ENCODE data around the gene KCNH1. TPM values are rescaled to one million over a fixed set of nuclear protein-coding genes. Genes with fewer than 3 reads are reported as not detected.
"Not testable (repeated sequence)": the region's sequence is repeated elsewhere in the genome, so short reads cannot be mapped to it uniquely, and the experiment has no call there.

Gene KCNH1
- total RNA-seq, 2 donors from 2014 or later = not detected

- Mint-ChIP-seq H3K27me3 (peaks cover 47% of the 10 kb centered on the region), H3K4me3 (no peak overlapping the region), H3K4me1 (no peaks in the 10 kb centered on the region), H3K27ac (no peak overlapping the region), H3K36me3 (ENCODE audit: low read depth) (no peaks in the 10 kb centered on the region)
- DNase-seq (no peak), ATAC-seq (no peak)
- no peaks in the 10 kb centered on the region for H3K9me3 ChIP-seq (ENCODE audit: control insufficient read depth, low read length, poor library complexity, severe bottlenecking)
Measured at GRCh38 chr1:211088156-211088555, 45.8 kb downstream of the KCNH1 start.

GRCh38 chr1:211082824-211083223 lies 51.1 kb downstream of the KCNH1 start:
- DNase-seq (no peak), ATAC-seq (no peak)
- Mint-ChIP-seq H3K36me3 (ENCODE audit: low read depth) (no peaks in the 10 kb centered on the region), H3K27me3 (peaks cover 12% of the 10 kb centered on the region), H3K4me3 (no peak overlapping the region), H3K27ac (no peak overlapping the region), H3K4me1 (no peaks in the 10 kb centered on the region)
- H3K9me3 ChIP-seq (ENCODE audit: control insufficient read depth, low read length, poor library complexity, severe bottlenecking) = no peaks in the 10 kb centered on the region

GRCh38 chr1:211081447-211081846 lies 52.5 kb downstream of the KCNH1 start:
- peaks cover 12% of the 10 kb centered on the region for H3K27me3 Mint-ChIP-seq
- H3K27ac Mint-ChIP-seq; H3K9me3 ChIP-seq (ENCODE audit: control insufficient read depth, low read length, poor library complexity, severe bottlenecking); H3K36me3 Mint-ChIP-seq (ENCODE audit: low read depth); DNase-seq; ATAC-seq; H3K4me3 Mint-ChIP-seq; H3K4me1 Mint-ChIP-seq: not testable (repeated sequence)

- Mint-ChIP-seq H3K36me3 (ENCODE audit: low read depth) (no peaks in the 10 kb centered on the region), H3K4me3 (no peak overlapping the region), H3K27ac (no peak overlapping the region), H3K4me1 (no peaks in the 10 kb centered on the region), H3K27me3 (peaks cover 20% of the 10 kb centered on the region)
- no peak for ATAC-seq
- DNase-seq = no peak
- H3K9me3 ChIP-seq (ENCODE audit: control insufficient read depth, low read length, poor library complexity, severe bottlenecking) = no peaks in the 10 kb centered on the region
Measured at GRCh38 chr1:211068976-211069375, 65.0 kb downstream of the KCNH1 start.

- no peak overlapping the region for H3K27ac Mint-ChIP-seq
- H3K27me3 Mint-ChIP-seq = peaks cover 24% of the 10 kb centered on the region
- no peak overlapping the region for H3K4me3 Mint-ChIP-seq
- no peaks in the 10 kb centered on the region for H3K4me1 Mint-ChIP-seq
- no peaks in the 10 kb centered on the region for H3K36me3 Mint-ChIP-seq (ENCODE audit: low read depth)
- DNase-seq = no peak
- ATAC-seq = no peak
- no peaks in the 10 kb centered on the region for H3K9me3 ChIP-seq (ENCODE audit: control insufficient read depth, low read length, poor library complexity, severe bottlenecking)
Measured at GRCh38 chr1:211066781-211067384, 67.1 kb downstream of the KCNH1 start.

GRCh38 chr1:211041838-211042237 lies 92.1 kb downstream of the KCNH1 start:
- peaks cover 16% of the 10 kb centered on the region for H3K27me3 Mint-ChIP-seq
- H3K27ac Mint-ChIP-seq; H3K4me1 Mint-ChIP-seq; ATAC-seq; DNase-seq; H3K36me3 Mint-ChIP-seq (ENCODE audit: low read depth); H3K9me3 ChIP-seq (ENCODE audit: control insufficient read depth, low read length, poor library complexity, severe bottlenecking); H3K4me3 Mint-ChIP-seq: not testable (repeated sequence)

- DNase-seq (no peak), ATAC-seq (no peak)
- Mint-ChIP-seq H3K27me3 (no peaks in the 10 kb centered on the region), H3K4me1 (no peaks in the 10 kb centered on the region), H3K36me3 (ENCODE audit: low read depth) (peaks cover 2% of the 10 kb centered on the region), H3K27ac (no peak overlapping the region), H3K4me3 (no peak overlapping the region)
- no peaks in the 10 kb centered on the region for H3K9me3 ChIP-seq (ENCODE audit: control insufficient read depth, low read length, poor library complexity, severe bottlenecking)
Measured at GRCh38 chr1:211037095-211037494, 96.9 kb downstream of the KCNH1 start.

- DNase-seq (no peak), ATAC-seq (no peak)
- peaks cover 2% of the 10 kb centered on the region for H3K36me3 Mint-ChIP-seq (ENCODE audit: low read depth)
- no peak overlapping the region for H3K4me3 Mint-ChIP-seq
- H3K9me3 ChIP-seq (ENCODE audit: control insufficient read depth, low read length, poor library complexity, severe bottlenecking) = no peaks in the 10 kb centered on the region
- H3K27me3 Mint-ChIP-seq = no peaks in the 10 kb centered on the region
- no peaks in the 10 kb centered on the region for H3K4me1 Mint-ChIP-seq
- H3K27ac Mint-ChIP-seq = no peak overlapping the region
Measured at GRCh38 chr1:211036381-211037060, 97.4 kb downstream of the KCNH1 start.

- H3K4me3 Mint-ChIP-seq = no peak overlapping the region
- ATAC-seq = no peak
- H3K27ac Mint-ChIP-seq = no peak overlapping the region
- DNase-seq = no peak
- no peaks in the 10 kb centered on the region for H3K27me3 Mint-ChIP-seq
- no peaks in the 10 kb centered on the region for H3K4me1 Mint-ChIP-seq
- peaks cover 2% of the 10 kb centered on the region for H3K36me3 Mint-ChIP-seq (ENCODE audit: low read depth)
- no peaks in the 10 kb centered on the region for H3K9me3 ChIP-seq (ENCODE audit: control insufficient read depth, low read length, poor library complexity, severe bottlenecking)
Measured at GRCh38 chr1:211035821-211036380, 98.0 kb downstream of the KCNH1 start.

GRCh38 chr1:211033921-211034525 lies 99.9 kb downstream of the KCNH1 start:
- Mint-ChIP-seq H3K4me1 (no peaks in the 10 kb centered on the region), H3K4me3 (no peak overlapping the region), H3K27me3 (no peaks in the 10 kb centered on the region), H3K27ac (no peak overlapping the region), H3K36me3 (ENCODE audit: low read depth) (peaks cover 2% of the 10 kb centered on the region)
- DNase-seq = no peak
- no peaks in the 10 kb centered on the region for H3K9me3 ChIP-seq (ENCODE audit: control insufficient read depth, low read length, poor library complexity, severe bottlenecking)
- no peak for ATAC-seq

GRCh38 chr1:211024901-211025300 lies 109.0 kb downstream of the KCNH1 start:
- H3K4me1 Mint-ChIP-seq = no peaks in the 10 kb centered on the region
- no peak overlapping the region for H3K4me3 Mint-ChIP-seq
- no peak overlapping the region for H3K27ac Mint-ChIP-seq
- no peaks in the 10 kb centered on the region for H3K36me3 Mint-ChIP-seq (ENCODE audit: low read depth)
- DNase-seq (no peak), ATAC-seq (no peak)
- peaks cover 26% of the 10 kb centered on the region for H3K27me3 Mint-ChIP-seq
- H3K9me3 ChIP-seq (ENCODE audit: control insufficient read depth, low read length, poor library complexity, severe bottlenecking) = no peaks in the 10 kb centered on the region

GRCh38 chr1:211019266-211019665 lies 114.7 kb downstream of the KCNH1 start:
- no peaks in the 10 kb centered on the region for H3K9me3 ChIP-seq (ENCODE audit: control insufficient read depth, low read length, poor library complexity, severe bottlenecking)
- Mint-ChIP-seq H3K27me3 (peaks cover 49% of the 10 kb centered on the region), H3K4me3 (no peak overlapping the region), H3K27ac (no peak overlapping the region), H3K4me1 (no peaks in the 10 kb centered on the region), H3K36me3 (ENCODE audit: low read depth) (no peaks in the 10 kb centered on the region)
- DNase-seq (no peak), ATAC-seq (no peak)

- DNase-seq (no peak), ATAC-seq (no peak)
- H3K4me1 Mint-ChIP-seq = no peaks in the 10 kb centered on the region
- no peaks in the 10 kb centered on the region for H3K9me3 ChIP-seq (ENCODE audit: control insufficient read depth, low read length, poor library complexity, severe bottlenecking)
- H3K27ac Mint-ChIP-seq = no peak overlapping the region
- H3K4me3 Mint-ChIP-seq = no peak overlapping the region
- H3K27me3 Mint-ChIP-seq = peaks cover 53% of the 10 kb centered on the region
- no peaks in the 10 kb centered on the region for H3K36me3 Mint-ChIP-seq (ENCODE audit: low read depth)
Measured at GRCh38 chr1:211018690-211019089, 115.3 kb downstream of the KCNH1 start.

Data from T-helper 17 cell (primary cell).